GM18508 (cell line): ENCODE data around the gene FBXO36.
"Not testable (repeated sequence)": the region's sequence is repeated elsewhere in the genome, so short reads cannot be mapped to it uniquely, and the experiment has no call there.

ENCODE experiments used
- ATAC-seq: cut with Tn5 transposase; IDR thresholded peaks from one replicate; pipeline ENCODE4 v1.9.1; 2021; ENCODE audit warnings: moderate number of reproducible peaks; ENCODE audit not compliant: insufficient read depth, unreplicated experiment

Gene FBXO36

DNA sequence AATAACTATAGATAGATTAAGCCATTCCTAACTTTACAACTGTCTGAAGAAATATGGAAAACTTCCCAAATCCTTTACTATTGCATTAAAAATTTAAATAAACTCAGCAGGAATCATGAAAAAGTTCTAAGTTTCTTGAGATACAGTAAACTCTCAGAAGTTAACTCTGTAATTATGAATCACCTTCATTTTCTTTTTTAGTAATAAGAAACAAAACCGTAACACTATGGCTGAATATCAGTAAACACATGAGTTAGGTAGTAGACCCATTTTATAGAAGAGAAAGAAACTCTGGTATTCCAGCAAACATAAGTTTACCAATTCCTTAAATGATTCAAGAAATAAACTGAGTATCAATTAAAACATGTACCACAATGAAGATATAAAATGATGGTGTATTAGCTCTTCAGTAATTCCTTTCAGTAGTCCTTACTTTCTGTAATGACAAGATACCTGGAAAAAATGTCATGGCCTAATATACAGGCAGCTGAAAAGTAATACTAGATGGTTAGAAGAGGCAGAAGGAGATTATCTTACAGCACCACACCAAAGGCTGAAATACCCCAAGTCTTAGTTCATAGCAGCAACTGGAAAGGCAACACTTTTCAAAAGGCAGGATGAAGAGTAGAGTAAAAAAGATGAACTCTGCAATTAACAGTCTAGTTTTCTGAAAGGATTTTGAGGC is 12.0 kb upstream of the FBXO36 start:
- ATAC-seq: no peak

DNA sequence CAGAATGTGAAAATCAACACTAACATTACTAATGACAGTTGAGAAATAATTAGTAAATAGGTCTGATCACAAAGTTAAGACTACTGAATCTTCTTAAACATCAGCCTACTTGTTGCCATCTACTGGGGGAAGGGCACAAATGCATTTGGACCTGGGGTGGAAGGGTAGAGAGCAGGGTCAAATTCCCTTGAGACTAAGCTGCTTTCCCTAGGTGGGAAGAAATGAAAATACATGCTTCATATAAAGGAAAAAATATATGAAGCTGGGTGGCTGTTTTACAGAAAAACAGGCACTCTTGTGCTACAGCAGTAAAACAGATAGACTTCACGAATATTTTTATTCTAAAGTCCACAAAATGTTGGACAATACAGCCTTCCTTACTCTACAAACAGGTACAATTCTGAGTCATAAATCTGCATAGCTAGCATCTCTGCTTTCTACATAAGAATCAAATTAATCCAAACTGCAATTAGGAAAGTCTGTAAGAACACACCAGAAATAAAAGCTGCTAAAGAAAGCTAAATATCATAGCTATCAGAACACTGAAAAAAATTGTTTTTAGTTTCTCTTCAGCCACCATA is 11.4 kb upstream of the FBXO36 start:
- ATAC-seq: no peak

DNA sequence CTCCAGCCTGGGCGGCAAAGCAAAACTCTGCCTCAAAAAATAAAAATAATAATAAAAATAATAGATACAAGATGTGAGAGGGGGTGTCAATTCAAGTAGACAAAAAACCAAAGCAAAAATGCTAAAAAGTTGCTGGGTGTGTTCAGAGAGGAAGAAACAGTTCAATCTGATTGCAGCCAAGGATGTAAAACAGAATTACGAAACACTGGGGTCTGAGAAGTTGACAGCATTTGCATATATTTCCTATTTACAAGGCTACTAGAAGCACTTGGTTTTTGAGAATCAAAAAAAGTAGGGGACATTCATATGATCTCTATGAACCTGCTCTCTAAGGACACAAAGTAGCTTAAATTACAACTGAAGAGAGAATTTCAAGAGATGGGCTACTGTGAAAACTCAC is 8.1 kb upstream of the FBXO36 start:
- ATAC-seq: no peak

DNA sequence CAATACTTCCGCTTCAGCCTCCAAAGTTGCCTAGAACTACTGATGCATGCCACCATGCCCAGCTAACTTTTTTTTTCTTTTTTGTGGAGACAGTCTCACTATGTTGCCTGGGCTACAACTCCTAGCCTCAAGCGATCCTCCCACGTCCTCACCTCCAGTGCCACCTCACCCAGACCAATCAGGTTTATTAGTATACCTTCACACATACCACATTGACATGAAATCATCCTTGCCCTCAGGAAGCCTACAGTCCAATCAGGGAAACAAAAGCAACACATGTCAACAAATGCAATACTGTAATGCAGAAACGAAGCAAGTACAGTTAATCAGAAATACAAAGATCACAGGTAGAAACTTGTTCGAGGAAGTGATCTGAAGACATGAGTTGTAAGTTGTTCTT is 4.5 kb upstream of the FBXO36 start:
- no peak for ATAC-seq

DNA sequence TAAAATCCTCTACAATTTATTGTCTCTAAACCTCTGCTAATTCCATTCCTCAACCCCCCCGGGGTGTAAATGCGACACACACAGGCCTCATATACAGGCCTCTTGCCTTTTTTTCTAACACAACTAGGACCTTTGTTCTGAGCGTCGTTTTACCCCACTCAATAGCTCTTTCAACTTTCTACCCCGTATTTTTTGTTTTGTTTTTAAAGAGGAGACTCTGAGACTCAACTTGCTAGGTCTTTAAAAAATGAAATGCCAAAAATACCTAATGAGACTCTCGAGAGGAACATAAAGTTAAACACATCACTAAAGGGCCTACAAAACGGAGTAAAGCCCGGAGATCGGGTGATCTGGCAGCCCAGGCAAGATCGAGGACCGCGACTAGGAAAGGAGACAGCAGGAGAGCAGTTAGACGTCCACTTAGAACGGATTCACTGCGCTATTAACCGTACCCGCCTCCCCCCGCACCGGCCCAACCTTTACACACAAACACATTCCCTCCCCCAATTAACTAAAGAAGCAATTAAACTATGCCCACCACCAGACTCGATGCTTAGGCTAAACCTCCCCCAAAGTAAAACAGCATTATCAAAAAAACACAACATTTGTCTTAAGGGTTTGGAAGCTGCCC is 2.2 kb upstream of the FBXO36 start:
- ATAC-seq: no peak

DNA sequence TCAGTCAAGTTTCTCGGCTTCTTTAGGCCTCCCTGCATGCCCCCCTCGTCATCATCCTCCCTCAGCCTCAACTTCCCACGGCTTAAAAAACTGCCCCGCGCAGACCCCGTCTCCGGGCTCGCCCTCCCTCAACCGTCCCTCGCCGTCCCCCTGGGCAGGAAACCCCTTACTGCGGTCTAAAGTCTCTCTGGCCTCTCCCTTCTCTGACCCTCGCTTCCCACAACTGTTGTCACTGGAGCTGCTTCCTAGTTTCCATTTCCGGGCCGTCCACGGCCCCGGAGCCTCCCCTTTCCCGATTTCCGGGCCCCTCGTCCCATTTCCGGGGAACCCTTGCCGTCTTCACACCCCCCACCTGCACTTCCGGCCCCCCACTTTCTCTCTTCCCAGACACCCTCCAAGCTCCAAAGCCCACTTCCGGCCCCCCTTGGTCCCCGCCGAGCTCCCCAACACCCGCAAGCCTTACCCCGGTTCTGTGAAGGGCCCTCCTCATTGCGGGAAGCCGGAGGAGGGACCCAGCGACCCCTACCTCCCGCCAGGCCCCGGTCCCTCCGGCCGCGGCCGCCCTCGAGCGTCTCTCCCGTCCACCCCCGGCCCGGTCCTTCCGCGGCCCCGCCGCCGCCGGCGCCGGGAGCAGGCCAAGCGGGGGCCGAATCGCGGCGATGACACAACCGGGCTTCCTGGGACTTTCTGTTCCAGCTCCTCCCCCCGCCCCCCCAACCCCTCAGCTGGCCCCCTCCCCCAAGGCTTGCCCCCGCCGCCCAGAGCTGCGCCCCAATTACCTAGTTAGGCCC is 1.0 kb upstream of the FBXO36 start:
- ATAC-seq: no peak

DNA sequence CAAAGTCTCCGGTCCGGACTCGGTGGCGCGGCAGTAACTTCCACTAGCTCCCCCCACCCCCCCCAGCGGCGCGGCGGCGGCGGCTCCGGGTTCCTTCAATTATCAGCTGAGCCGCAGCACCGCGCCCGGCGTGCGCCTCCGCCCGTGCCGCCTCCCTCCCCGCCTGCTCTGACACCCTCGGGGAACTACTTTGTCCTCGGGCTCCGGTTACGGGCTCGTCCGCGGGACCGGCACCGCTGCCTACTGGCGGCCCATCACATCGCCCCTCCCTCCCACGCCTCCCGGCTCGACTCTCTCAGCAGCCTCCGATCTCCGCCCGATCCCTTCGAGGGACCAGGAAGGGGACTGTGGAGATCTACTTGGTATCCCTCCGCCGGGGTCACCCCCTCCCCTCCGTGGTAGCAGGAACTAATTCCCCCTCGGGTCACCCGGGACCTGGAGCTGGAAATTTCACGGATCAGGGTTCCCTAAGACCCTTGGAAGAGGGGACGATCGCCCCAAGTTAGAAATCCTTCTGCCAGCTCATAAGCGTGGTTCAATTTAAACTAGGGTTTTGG is 333 bp upstream of the FBXO36 start, which contains the start of gene TRIP12:
Gene TRIP12 (minus strand): TSS at position 118 of the 557 bp plus-strand sequence. CDS start 41,930 bp downstream, outside the sequence.
- ATAC-seq: peak; percentile 37

DNA sequence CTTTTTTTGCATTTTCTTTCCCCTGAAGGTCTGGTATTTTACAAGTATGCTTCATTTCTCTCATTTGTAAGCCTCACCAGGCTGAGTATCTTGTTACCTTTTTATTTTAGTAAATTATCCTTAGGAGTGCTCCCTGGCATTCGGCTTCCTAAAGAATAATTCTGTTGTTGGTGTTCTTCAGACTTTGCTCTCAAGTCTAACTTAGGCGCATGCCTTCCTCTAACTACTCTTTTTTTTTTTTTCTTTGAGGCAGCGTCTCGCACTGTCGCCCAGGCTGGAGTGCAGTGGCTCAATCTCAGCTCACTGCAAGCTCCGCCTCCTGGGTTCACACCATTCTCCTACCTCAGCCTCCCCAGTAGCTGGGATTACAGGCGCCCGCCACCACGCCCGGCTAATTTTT is 2.2 kb downstream of the FBXO36 start:
- ATAC-seq: not testable (repeated sequence)

DNA sequence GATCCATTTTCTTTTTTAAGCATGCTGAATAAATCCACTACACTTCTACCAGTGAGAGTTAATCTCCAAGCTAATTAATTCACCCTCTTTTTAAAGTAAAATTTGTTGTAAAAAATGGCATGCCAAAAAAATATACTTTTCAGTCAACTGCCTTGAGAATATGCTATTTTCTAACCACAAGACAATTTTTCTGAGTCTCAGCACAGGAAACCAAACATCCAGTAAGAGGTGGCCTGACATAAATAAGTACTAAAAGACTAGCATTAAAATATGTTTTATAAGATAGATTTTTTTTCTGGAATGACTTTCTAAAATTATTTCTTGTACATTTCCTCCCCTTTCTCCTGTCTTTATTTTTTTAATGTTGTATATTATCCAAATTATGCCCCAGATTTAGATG is 2.9 kb downstream of the FBXO36 start:
- ATAC-seq: no peak

DNA sequence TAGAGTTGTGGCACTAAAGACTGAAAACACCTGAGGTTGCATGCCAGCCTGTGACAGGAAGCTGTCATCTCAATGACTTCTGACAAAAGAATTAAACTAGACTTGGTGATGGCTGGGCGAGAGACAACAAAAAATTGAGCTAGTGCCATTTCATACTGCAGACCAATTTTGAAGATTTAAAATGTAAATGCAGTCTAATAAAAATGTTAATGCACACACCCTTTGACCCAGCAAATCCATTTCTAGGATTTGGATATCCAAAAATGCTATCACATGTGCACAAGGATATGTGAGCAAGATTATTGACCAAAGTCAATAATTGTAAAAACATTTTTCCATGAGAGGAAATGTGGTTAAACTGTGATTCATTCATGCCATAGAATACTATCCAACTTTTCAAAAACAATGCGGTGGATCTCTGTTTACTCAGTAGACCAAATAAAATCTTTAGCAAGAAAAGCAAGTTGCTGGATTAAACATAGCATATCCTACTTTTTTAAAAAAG is 5.6 kb downstream of the FBXO36 start:
- ATAC-seq: no peak

DNA sequence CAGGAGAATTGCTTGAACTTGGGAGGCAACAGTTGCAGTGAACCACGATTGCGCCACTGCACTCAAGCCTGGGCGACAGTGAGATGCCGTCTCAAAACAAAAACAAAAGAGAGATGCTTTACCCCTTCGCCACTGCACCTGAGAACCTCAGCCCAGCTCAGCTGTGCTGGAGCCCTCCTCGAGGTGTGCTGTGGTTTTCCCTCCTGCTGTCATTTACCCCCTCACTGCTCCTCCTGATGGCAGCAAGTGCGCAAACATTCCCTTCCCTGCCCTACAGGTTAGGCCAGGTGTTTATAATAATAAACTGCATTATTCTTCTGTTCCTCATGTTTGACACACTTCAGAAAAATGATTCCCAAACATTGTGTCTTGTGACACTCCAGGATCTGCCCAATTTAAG is 8.4 kb downstream of the FBXO36 start:
- no peak for ATAC-seq

DNA sequence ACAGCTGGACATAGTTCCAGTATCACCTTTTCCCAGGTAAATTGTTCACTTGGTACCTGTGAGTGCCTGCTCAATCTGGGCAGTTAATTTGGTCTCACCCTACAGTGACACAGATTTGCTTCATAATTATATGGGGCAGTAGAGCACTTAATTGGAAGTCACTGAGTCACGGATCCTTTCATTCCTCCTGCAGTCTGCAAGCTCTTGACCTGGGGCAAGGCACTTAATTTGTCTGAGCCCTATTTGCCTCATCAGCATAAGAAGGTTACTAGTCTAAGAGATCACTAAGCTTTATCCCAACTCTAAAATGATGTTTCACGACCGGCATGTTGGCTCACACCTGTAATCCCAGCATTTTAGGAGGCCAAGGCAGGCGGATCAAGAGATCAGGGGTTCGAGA is 8.9 kb downstream of the FBXO36 start:
- no peak for ATAC-seq

DNA sequence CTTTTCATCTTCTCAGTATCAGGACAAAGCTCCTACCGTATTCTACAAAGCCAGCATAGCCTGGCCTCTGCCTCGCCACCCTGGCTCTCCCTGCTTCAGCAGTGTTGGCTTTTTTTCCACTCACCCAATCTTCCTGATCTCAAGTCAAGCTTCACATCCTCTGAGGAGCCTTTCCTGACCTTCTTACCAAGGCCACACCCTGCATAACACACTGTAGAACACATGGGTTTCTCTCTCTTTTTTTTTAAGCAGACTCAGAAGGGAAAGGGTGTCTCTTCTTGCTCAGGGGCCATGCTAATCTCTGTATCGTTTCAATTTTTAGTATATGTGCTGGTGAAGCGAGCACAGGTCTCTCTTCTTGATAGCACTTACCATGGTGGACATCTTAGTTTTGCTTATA is 15.2 kb downstream of the FBXO36 start:
- ATAC-seq: no peak

DNA sequence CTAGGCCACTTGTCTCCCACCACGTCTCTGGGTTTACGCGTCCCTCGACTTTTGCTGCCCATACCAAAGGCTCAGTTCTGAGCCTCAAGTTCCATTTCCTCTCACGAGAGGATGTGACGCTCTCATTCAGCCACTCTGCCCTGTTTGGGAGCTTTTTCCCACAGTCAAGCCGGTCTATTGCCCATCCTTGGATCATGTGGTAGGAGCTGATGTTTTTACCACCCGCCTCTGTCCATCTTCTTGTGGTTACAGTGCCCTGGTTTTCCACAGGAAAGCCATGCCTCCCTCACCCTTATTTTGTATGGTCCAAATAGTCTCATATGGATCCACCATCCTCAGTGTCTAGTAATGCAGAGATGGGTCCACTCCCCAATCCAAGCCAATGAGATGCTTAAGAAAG is 20.4 kb downstream of the FBXO36 start:
- no peak for ATAC-seq

DNA sequence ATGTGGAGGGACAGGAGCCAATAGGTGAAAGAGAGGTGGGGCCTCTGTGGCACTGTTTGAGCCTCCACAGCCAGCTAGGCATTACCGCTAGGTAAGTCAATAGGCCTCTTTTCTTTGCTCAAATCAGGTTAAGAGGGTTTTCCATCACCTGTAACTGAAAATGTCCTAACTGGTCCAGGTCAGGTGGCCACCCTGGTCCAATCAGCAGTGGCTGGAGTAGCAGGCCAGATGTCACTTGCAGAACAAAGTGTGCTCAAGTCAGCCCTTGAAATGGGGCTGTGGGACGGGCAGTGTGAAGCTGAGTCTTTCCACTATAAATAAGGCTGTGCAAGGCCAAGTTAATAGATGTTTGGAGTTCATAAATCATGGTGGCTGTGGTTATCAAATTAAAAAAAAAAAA is 20.9 kb downstream of the FBXO36 start:
- no peak for ATAC-seq

DNA sequence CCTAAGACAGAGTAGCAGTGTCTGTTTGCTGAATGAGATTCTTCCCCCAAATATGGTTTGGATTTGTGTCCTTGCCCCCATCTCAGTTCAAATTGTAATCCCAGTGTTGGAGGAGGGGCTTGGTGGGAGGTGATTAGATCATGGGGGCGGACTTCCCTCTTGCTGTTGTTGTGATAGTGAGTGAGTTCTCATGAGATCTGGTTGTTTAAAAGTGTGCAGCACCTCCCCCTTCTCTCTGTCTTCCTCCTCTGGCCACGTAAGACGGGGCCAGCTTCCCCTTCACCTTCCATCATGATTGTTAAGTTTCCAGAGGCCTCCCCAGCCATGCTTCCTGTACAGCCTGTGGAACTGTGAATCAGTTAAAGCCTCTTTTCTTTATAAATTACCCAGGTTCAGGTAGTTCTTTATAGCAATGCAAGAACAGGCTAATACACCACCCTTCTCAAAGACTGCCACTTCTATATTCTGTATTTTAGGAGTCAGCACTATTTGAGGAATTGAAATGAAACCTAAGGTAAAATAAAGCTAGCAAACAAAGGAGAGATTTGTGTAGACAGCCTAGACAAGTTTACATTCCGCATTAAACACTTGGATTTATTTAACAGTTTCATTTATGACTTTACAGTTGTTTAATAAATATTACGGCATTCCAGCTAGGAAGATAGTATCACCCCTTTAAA is 21.6 kb downstream of the FBXO36 start:
- ATAC-seq: no peak

DNA sequence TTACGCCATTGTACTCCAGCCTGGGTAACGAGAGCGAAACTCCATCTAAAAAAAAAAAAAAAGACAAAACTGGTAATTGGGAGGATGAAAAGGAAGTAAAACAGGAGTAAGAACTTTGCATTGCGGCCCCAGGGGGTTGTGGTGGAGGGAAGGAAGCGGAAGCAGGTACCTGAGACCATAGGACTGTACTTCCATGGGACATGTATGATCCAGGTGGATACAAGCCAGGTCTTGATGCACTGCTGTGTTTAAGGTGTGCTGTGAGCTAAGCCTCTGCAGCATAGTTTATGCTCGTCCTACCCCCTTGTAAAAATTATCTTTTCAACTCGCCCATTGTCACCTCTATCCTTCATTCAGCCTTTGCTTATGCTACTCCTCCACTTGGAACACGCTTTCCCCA is 23.7 kb downstream of the FBXO36 start:
- ATAC-seq: no peak

DNA sequence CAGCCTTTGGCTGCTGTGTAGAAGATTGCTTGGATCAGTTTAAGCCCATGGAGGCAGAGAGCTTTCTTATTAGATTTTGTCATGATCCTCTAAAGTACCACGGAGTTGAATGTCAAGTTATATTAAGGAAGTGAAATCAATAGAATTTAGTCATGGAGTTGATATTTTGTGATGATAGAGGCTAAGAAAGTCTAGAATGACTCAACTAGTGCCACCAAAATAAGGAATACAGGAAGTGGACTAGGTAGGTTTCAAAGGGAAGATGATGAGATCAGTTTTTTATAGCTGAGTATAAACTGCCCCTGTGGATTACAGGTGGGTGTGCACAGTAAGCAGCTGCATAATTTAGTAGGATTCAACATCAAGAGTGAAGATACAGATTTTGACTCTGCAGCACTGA is 25.2 kb downstream of the FBXO36 start:
- ATAC-seq: no peak

DNA sequence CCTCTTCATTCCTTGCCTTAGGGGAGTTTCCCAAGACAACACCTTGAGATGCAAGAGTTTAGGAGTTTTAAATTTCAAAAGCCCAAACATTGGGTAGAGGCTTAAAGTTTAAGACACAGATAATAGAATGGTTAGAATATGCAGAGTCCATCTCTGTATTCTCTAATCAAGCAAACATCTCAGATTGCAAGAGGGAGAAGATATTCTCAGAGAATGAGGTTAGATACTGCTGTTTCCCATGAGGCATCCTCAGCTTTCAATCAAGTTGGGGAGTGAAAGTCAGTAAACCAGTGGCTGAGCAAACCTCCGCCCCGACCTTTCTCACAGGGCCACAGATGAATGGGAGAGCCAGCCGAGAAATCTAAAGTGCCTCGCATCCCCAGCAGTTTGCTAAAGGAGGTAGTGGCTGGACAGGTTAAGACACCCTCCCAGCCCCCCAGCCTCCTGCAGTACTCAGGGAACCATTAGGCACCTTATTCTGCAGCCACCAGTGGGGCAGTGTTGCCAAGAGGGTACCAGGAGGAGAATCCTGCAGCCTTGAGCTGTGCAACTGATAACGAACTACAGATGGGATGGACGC is 30.0 kb downstream of the FBXO36 start:
- no peak for ATAC-seq

DNA sequence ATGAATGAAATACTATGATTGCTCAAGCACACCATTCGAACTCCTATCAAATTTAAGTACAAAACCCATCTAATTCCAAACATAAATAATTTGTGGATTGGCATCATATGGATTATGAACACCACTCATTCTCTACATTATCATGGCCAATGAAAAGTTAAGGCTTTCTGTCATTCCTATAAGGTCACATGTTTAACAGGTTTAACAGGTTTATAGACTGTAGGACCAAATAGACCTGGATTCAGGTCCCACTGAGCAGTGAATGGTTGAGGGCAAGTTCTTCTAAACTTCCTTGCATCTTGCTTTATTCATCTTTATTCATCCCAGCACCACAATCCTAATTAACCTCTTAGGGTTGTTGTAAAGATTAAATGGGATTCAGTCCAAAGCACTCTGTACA is 33.4 kb downstream of the FBXO36 start:
- no peak for ATAC-seq
